ENCODE results near the gene TCEANC2.
"Not testable (repeated sequence)": the region's sequence is repeated elsewhere in the genome, so short reads cannot be mapped to it uniquely, and the experiment has no call there.

TCEANC2 gene

GRCh38 chr1:54028306-54029251, 24.8 kb upstream of the TCEANC2 start:
- DNase-seq: no peak

- peak in 1 of 2 experiments; percentile 32 for DNase-seq
These were observed 15.9 kb upstream of the TCEANC2 start for GRCh38 chr1:54037476-54037875.

GRCh38 chr1:54041806-54042205, 11.6 kb upstream of the TCEANC2 start:
- DNase-seq: no peak

- no peak for DNase-seq
These were observed 7.9 kb upstream of the TCEANC2 start for GRCh38 chr1:54045496-54045895.

- DNase-seq: peak in 1 of 2 experiments; percentile 75
These were observed 6.6 kb upstream of the TCEANC2 start for GRCh38 chr1:54046671-54047383.

- DNase-seq: no peak
These were observed 5.8 kb upstream of the TCEANC2 start for GRCh38 chr1:54047384-54048305.

- DNase-seq: not testable (repeated sequence)
These were observed 3.0 kb upstream of the TCEANC2 start for GRCh38 chr1:54050435-54050834.

- DNase-seq: peak in 1 of 2 experiments; percentile 31
These were observed 1.4 kb upstream of the TCEANC2 start for GRCh38 chr1:54051933-54052430.

GRCh38 chr1:54052431-54052933, 926 bp upstream of the TCEANC2 start:
- DNase-seq: peak; percentile 21 to 51

GRCh38 chr1:54053745-54054437, 483 bp downstream of the TCEANC2 start:
- peak in 1 of 2 experiments; percentile 39 for DNase-seq

- peak in 1 of 2 experiments; percentile 9 for DNase-seq
These were observed 986 bp downstream of the TCEANC2 start for GRCh38 chr1:54054438-54054749.

GRCh38 chr1:54064299-54064698, 10.9 kb downstream of the TCEANC2 start:
- no peak for DNase-seq

GRCh38 chr1:54069791-54070170, 16.4 kb downstream of the TCEANC2 start:
- DNase-seq: no peak

- peak; percentile 19 to 61 for DNase-seq
These were observed 16.9 kb downstream of the TCEANC2 start for GRCh38 chr1:54070171-54070837.

- DNase-seq: no peak
These were observed 24.0 kb downstream of the TCEANC2 start for GRCh38 chr1:54077359-54077758.

GRCh38 chr1:54080598-54081049, 27.2 kb downstream of the TCEANC2 start:
- no peak for DNase-seq

- DNase-seq: peak; percentile 44 to 52
These were observed 28.2 kb downstream of the TCEANC2 start for GRCh38 chr1:54081306-54082270.

- no peak for DNase-seq
These were observed 31.4 kb downstream of the TCEANC2 start for GRCh38 chr1:54084794-54085193.

- no peak for DNase-seq
These were observed 33.3 kb downstream of the TCEANC2 start for GRCh38 chr1:54086754-54087153.

GRCh38 chr1:54088385-54088784, 35.0 kb downstream of the TCEANC2 start:
- no peak for DNase-seq

Measured in NCI-H2081 (cell line).